Fibroblast of lung (primary cell): Measurements from ENCODE around the gene SWT1. TPM values are rescaled to one million over a fixed set of nuclear protein-coding genes. Genes with fewer than 3 reads are reported as not detected.

Experiments used
- DNase-seq, 2 donors: peaks; one replicate each; pipeline versions ENCODE4 v3.0.0 to v3.0.0-alpha.2; 2010; ENCODE audit warnings: low read depth in 2 of 2
- H2AFZ ChIP-seq: 2 replicates; pipeline ENCODE4 v1.5.1; 2012; ENCODE audit warnings: low read length, control low read depth, inconsistent platforms
- H3K27ac ChIP-seq: 2 replicates; pipeline ENCODE4 v1.5.1; 2011; ENCODE audit warnings: low read length, control low read depth; ENCODE audit not compliant: insufficient read depth
- H3K27me3 ChIP-seq: 2 replicates; pipeline ENCODE4 v1.5.1; 2011; ENCODE audit warnings: mild to moderate bottlenecking, low read length; ENCODE audit not compliant: control insufficient read depth, insufficient read depth
- H3K36me3 ChIP-seq: 2 replicates; pipeline ENCODE4 v1.5.1; 2011; ENCODE audit warnings: low read length; ENCODE audit not compliant: control insufficient read depth, insufficient read depth
- H3K4me1 ChIP-seq: 2 replicates; pipeline ENCODE4 v1.5.1; 2011; ENCODE audit warnings: low read length; ENCODE audit not compliant: control insufficient read depth, insufficient read depth; ENCODE audit errors: extremely low read depth
- H3K4me2 ChIP-seq: 2 replicates; pipeline ENCODE4 v1.5.1; 2011; ENCODE audit warnings: low read length, control low read depth; ENCODE audit not compliant: insufficient read depth; ENCODE audit errors: extremely low read depth
- H3K4me3 ChIP-seq, 4 experiments: fragments of 200-600 bp in 1 of 4; sonication (generic) in 1 of 4; replicated peaks in 1 of 4; 2 replicates each; pipeline ENCODE4 v1.5.1; 2011 to 2016; ENCODE audit warnings: low read length in 4 of 4, low read depth in 3 of 4, mild to moderate bottlenecking in 3 of 4, control low read depth in 2 of 4, inconsistent platforms in 1 of 4, mixed read lengths in 1 of 4; ENCODE audit not compliant: insufficient read depth in 1 of 4; ENCODE audit errors: control extremely low read depth in 1 of 4
- H3K79me2 ChIP-seq: 2 replicates; pipeline ENCODE4 v1.5.1; 2012; ENCODE audit warnings: mild to moderate bottlenecking, low read length, inconsistent platforms; ENCODE audit not compliant: control insufficient read depth, insufficient read depth
- H3K9ac ChIP-seq: 2 replicates; pipeline ENCODE4 v1.5.1; 2011; ENCODE audit warnings: mild to moderate bottlenecking, low read length, control low read depth; ENCODE audit not compliant: insufficient read depth
- H3K9me3 ChIP-seq: 2 replicates; pipeline ENCODE4 v1.5.1; 2012; ENCODE audit warnings: low read depth, low read length; ENCODE audit not compliant: control insufficient read depth, insufficient read depth
- H4K20me1 ChIP-seq: 2 replicates; pipeline ENCODE4 v1.5.1; 2011; ENCODE audit warnings: low read length; ENCODE audit not compliant: control insufficient read depth, insufficient read depth; ENCODE audit errors: extremely low read depth
- EZH2 ChIP-seq: IDR thresholded peaks from 2 replicates; pipeline ENCODE4 v1.5.1; 2012; ENCODE audit warnings: low read length, control low read depth, mild to moderate bottlenecking; ENCODE audit errors: missing control alignments
- polyA plus RNA-seq, 2 donors: library from polyadenylated mRNA; depleted of rRNA in 1 of 2; stranded (reverse) in 1 of 2; unstranded in 1 of 2; fragments of >200 nt; gene quantifications; 2 replicates each; pipeline ENCODE4 v1.2.1, GENCODE V29; 2011 to 2012; ENCODE audit warnings: missing spikeins in 1 of 2
- total RNA-seq: library from RNA; depleted of rRNA; stranded (reverse); fragments of >200 nt; gene quantifications from 2 replicates; pipeline ENCODE4 v1.2.1, GENCODE V29; 2014
- TF ChIP-seq, protein P1 (sequence below), 2 donors: IDR thresholded peaks in 1 of 2; conservative IDR thresholded peaks in 1 of 2; 1 replicate in 1 of 2; 2 replicates in 1 of 2; pipeline ENCODE4 v1.5.1; 2011 to 2012; ENCODE audit warnings: low read length in 2 of 2, control low read depth in 1 of 2, inconsistent platforms in 1 of 2, low read depth in 1 of 2, mild to moderate bottlenecking in 1 of 2

The SWT1 gene
- total and polyA plus RNA-seq, 2 donors (not counting 1 experiment from before 2014, with no cell fraction given), result 3.4 to 8.4 TPM

DNA sequence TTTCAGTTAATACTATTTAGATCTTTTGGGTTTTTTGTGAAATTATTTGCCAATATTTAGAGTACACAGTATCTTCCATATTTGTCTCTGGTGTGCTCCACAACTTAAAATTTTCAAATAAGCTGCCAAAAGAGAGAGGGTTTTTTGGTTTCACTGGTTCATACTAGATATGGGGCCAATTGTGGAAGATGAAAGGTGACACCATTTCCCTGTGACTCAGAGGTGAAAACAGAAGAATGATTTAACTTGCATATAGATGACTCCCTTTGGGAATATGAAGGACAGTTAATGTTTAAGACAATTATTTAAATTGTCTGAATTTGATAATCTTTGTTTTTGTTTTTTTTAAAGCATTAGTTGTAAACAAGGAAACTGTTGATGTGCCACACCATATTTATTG lies 122.6 kb downstream of the SWT1 start:
- Histone ChIP-seq H3K36me3 (no peaks in the 10 kb centered on the region), H3K4me2 (no peak overlapping the region), H3K27ac (no peak overlapping the region), H3K9ac (no peak overlapping the region), H3K4me1 (no peaks in the 10 kb centered on the region), H3K9me3 (no peaks in the 10 kb centered on the region), H3K27me3 (no peaks in the 10 kb centered on the region), H2AFZ (no peak overlapping the region), H3K79me2 (no peaks in the 10 kb centered on the region), H4K20me1 (no peaks in the 10 kb centered on the region), H3K4me3 (no peak overlapping the region)
- peak; percentile 51 to 59 for DNase-seq
- no peak for TF ChIP-seq EZH2
- TF ChIP-seq, protein P1, sequence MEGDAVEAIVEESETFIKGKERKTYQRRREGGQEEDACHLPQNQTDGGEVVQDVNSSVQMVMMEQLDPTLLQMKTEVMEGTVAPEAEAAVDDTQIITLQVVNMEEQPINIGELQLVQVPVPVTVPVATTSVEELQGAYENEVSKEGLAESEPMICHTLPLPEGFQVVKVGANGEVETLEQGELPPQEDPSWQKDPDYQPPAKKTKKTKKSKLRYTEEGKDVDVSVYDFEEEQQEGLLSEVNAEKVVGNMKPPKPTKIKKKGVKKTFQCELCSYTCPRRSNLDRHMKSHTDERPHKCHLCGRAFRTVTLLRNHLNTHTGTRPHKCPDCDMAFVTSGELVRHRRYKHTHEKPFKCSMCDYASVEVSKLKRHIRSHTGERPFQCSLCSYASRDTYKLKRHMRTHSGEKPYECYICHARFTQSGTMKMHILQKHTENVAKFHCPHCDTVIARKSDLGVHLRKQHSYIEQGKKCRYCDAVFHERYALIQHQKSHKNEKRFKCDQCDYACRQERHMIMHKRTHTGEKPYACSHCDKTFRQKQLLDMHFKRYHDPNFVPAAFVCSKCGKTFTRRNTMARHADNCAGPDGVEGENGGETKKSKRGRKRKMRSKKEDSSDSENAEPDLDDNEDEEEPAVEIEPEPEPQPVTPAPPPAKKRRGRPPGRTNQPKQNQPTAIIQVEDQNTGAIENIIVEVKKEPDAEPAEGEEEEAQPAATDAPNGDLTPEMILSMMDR (conservative IDR thresholded peaks at IDR 0.05 in 1 of 2, IDR thresholded peaks at IDR 0.05 in 1 of 2; ENCODE audit: low read depth in 1 of 2, low read length in 2 of 2), result no peak

DNA sequence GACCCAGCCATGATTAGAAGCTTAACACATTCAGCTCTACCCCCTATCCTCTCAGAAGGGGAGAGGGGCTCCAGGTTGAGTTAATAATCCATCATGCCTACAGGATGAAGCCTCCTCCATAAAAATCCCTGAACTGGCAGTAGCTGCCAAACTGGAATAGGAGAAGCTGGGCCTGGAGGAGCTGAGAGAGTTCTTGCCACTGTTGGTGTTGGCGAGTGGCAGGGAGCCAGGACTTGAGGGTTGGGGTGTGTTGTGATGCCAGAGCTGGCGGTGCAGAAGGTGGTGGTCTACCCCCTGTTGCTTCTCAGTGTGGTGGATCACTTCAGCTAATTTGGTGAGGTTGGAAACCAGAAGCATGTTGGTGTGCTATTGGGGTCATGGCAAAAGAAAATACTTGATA lies 123.6 kb downstream of the SWT1 start:
- Histone ChIP-seq H3K9me3 (no peaks in the 10 kb centered on the region), H3K9ac (no peak overlapping the region), H2AFZ (no peak overlapping the region), H3K4me2 (no peak overlapping the region), H3K79me2 (no peaks in the 10 kb centered on the region), H3K4me3 (no peak overlapping the region), H3K36me3 (no peaks in the 10 kb centered on the region), H3K27ac (no peak overlapping the region), H3K27me3 (no peaks in the 10 kb centered on the region), H4K20me1 (no peaks in the 10 kb centered on the region), H3K4me1 (no peaks in the 10 kb centered on the region)
- TF ChIP-seq, protein P1 (conservative IDR thresholded peaks at IDR 0.05 in 1 of 2, IDR thresholded peaks at IDR 0.05 in 1 of 2; ENCODE audit: low read depth in 1 of 2, low read length in 2 of 2), result no peak
- no peak for TF ChIP-seq EZH2
- DNase-seq, result no peak

DNA sequence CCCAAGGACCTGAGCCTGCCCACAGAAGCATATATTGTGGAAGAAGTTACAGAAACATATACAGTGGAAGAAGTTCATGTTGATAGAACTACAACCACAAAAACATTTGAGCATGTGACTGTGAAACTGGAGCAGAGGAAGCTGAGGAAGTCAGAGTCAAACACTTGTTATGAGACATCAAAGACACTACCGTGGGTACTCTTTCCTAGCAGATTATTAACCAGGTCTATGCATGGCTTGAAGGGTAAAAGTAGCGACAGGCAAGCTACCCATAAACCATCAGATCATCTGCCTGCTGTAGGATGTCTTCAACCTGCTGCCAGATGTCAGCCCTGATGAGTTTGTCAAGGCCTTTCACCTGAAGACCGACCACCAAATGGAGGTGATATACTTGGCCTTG lies 124.3 kb downstream of the SWT1 start:
- Histone ChIP-seq H3K27ac (no peak overlapping the region), H3K9me3 (no peaks in the 10 kb centered on the region), H3K4me3 (no peak overlapping the region), H3K36me3 (no peaks in the 10 kb centered on the region), H3K27me3 (no peaks in the 10 kb centered on the region), H3K9ac (no peak overlapping the region), H2AFZ (no peak overlapping the region), H3K79me2 (no peaks in the 10 kb centered on the region), H3K4me2 (no peak overlapping the region), H3K4me1 (no peaks in the 10 kb centered on the region), H4K20me1 (no peaks in the 10 kb centered on the region)
- TF ChIP-seq, protein P1 (conservative IDR thresholded peaks at IDR 0.05 in 1 of 2, IDR thresholded peaks at IDR 0.05 in 1 of 2; ENCODE audit: low read depth in 1 of 2, low read length in 2 of 2), result no peak
- TF ChIP-seq EZH2, result no peak
- DNase-seq, result no peak
